Gastroesophageal sphincter (tissue), 3 donors: ENCODE results near the gene VWC2L.

Source experiments
- EP300 ChIP-seq: sonication (generic); formaldehyde crosslinking; IDR thresholded peaks from one replicate; pipeline ENCODE4 v1.6.1; 2017; ENCODE audit warnings: antibody characterized with exemption, mild to moderate bottlenecking
- POLR2A ChIP-seq, 2 donors: fragments of 450-650 bp; IDR thresholded peaks; one replicate each; pipeline ENCODE4 v1.6.1; 2017; ENCODE audit warnings: antibody characterized with exemption in 2 of 2, mild to moderate bottlenecking in 2 of 2, moderate library complexity in 1 of 2
- POLR2AphosphoS5 ChIP-seq: sonication (generic); formaldehyde crosslinking; IDR thresholded peaks from one replicate; pipeline ENCODE4 v1.6.1; 2017; ENCODE audit warnings: antibody characterized with exemption
- TF ChIP-seq, protein P1 (sequence below), 4 experiments: fragments of 200-600 bp in 2 of 4; fragments of 450-650 bp in 2 of 4; sonication (generic) in 1 of 4; IDR thresholded peaks; one replicate each; pipeline ENCODE4 v1.5.1; 2017 to 2019; ENCODE audit warnings: antibody characterized with exemption in 4 of 4, mild to moderate bottlenecking in 2 of 4, moderate library complexity in 2 of 4

DNA sequence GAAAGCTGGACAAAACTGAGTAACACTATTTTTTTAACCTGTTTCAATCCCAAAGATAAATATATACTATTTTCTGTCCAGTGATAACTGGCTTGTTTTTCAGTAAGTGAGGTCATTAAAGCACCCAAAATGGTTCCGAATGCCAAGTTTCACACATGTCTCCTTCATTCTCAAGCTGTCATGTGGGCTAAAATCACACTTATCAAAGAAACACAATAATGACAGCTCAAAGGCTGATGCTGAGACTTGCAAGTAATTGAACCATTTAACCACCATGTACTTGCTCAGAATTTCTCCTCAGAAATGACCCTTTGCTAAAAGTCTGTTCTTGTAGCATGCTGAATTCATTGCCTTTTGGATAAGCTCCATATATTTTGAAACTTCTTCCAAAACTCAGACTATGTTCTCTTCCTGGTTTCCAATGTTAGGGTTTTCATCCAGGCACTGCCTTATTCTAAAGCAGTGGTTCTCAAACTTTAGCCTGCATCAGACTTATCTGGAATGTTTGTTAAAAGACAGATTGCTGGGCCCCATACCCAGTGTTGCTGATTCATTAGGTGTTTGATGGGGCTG is 149.8 kb downstream of the VWC2L start:
- TF ChIP-seq, protein P1, sequence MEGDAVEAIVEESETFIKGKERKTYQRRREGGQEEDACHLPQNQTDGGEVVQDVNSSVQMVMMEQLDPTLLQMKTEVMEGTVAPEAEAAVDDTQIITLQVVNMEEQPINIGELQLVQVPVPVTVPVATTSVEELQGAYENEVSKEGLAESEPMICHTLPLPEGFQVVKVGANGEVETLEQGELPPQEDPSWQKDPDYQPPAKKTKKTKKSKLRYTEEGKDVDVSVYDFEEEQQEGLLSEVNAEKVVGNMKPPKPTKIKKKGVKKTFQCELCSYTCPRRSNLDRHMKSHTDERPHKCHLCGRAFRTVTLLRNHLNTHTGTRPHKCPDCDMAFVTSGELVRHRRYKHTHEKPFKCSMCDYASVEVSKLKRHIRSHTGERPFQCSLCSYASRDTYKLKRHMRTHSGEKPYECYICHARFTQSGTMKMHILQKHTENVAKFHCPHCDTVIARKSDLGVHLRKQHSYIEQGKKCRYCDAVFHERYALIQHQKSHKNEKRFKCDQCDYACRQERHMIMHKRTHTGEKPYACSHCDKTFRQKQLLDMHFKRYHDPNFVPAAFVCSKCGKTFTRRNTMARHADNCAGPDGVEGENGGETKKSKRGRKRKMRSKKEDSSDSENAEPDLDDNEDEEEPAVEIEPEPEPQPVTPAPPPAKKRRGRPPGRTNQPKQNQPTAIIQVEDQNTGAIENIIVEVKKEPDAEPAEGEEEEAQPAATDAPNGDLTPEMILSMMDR (IDR thresholded peaks at IDR 0.05): no peak
- no peak for TF ChIP-seq POLR2AphosphoS5
- TF ChIP-seq POLR2A (IDR thresholded peaks at IDR 0.05): no peak
- no peak for TF ChIP-seq EP300
